IMR-90 (cell line): ENCODE measurements around the gene WDFY2. TPM values are rescaled to one million over a fixed set of nuclear protein-coding genes. Genes with fewer than 3 reads are reported as not detected.

ENCODE experiments used
- ATAC-seq: fragments of 200-7000 bp; cut with Tn5 transposase; 2 replicates; pipeline ENCODE4 v1.9.1; 2020; ENCODE audit warnings: low read depth, mild to moderate bottlenecking, moderate library complexity
- BruUV-seq: library from RNA; stranded (reverse); fragments of 400-500 nt; replicated peaks from 2 replicates; lab custom pipeline; 2021; lab: Mats Ljungman, UMichigan
- CTCF ChIA-PET: fragments of 300-600 bp; formaldehyde crosslinking; extraction: SDS; loops from one replicate; lab custom pipeline; 2021; ENCODE audit warnings: antibody characterized with exemption; lab: Yijun Ruan, JAX
- POLR2A ChIA-PET: fragments of 300-600 bp; sonication (Branson Sonifier 250); formaldehyde crosslinking; loops from one replicate; lab custom pipeline; 2022; ENCODE audit warnings: antibody characterized with exemption; ENCODE audit not compliant: unreplicated experiment; lab: Charles Lee
- DNase-seq: peaks from one replicate; pipeline ENCODE4 v3.0.0; 2013
- H2AFZ ChIP-seq: replicated peaks from 2 replicates; pipeline ENCODE3; 2013; ENCODE audit warnings: low read length, mild to moderate bottlenecking; ENCODE audit not compliant: poor library complexity
- H2AK5ac ChIP-seq: 2 replicates; pipeline ENCODE4 v1.6.1; 2013; ENCODE audit warnings: low read depth, low read length, inconsistent platforms
- H2AK9ac ChIP-seq: replicated peaks from 2 replicates; pipeline ENCODE3; 2013; ENCODE audit warnings: mild to moderate bottlenecking, low read depth, low read length, moderate library complexity; ENCODE audit not compliant: poor library complexity
- H2BK120ac ChIP-seq: 2 replicates; pipeline ENCODE4 v1.6.1; 2013; ENCODE audit warnings: low read depth, low read length, inconsistent platforms
- H2BK15ac ChIP-seq: 3 replicates; pipeline ENCODE4 v1.6.1; 2013; ENCODE audit warnings: low read depth, low read length, inconsistent platforms
- H2BK20ac ChIP-seq: 2 replicates; pipeline ENCODE4 v1.6.1; 2013; ENCODE audit warnings: low read depth, mild to moderate bottlenecking, inconsistent platforms, low read length, moderate library complexity
- H2BK5ac ChIP-seq: 2 replicates; pipeline ENCODE4 v1.6.1; 2013; ENCODE audit warnings: mild to moderate bottlenecking, low read depth, low read length, inconsistent platforms; ENCODE audit not compliant: poor library complexity, severe bottlenecking
- H3K14ac ChIP-seq: replicated peaks from 2 replicates; pipeline ENCODE4 v1.6.1; 2013; ENCODE audit warnings: low read depth, low read length, inconsistent platforms
- H3K18ac ChIP-seq: 2 replicates; pipeline ENCODE4 v1.6.1; 2013; ENCODE audit warnings: low read depth, low read length, control low read depth
- H3K23ac ChIP-seq: 2 replicates; pipeline ENCODE4 v1.6.1; 2013; ENCODE audit warnings: low read depth, low read length, inconsistent platforms
- H3K27ac ChIP-seq: 2 replicates; pipeline ENCODE4 v1.5.1; 2013; ENCODE audit warnings: mild to moderate bottlenecking, control low read depth, low read length; ENCODE audit not compliant: insufficient read depth
- H3K27me3 ChIP-seq: 2 replicates; pipeline ENCODE4 v1.6.1; 2013; ENCODE audit warnings: low read length; ENCODE audit not compliant: control insufficient read depth, insufficient read depth
- H3K36me3 ChIP-seq: 2 replicates; pipeline ENCODE4 v1.6.1; 2013; ENCODE audit warnings: low read length, mixed read lengths; ENCODE audit not compliant: control insufficient read depth, insufficient read depth
- H3K4ac ChIP-seq: 2 replicates; pipeline ENCODE4 v1.6.1; 2013; ENCODE audit warnings: low read depth, low read length, inconsistent platforms
- H3K4me1 ChIP-seq: 2 replicates; pipeline ENCODE4 v1.6.1; 2013; ENCODE audit warnings: low read length, mixed read lengths; ENCODE audit not compliant: control insufficient read depth, insufficient read depth
- H3K4me2 ChIP-seq: 2 replicates; pipeline ENCODE4 v1.6.1; 2013; ENCODE audit warnings: low read depth, mild to moderate bottlenecking, control low read depth, low read length, moderate library complexity
- H3K4me3 ChIP-seq: 2 replicates; pipeline ENCODE4 v1.5.1; 2013; ENCODE audit warnings: low read depth, mild to moderate bottlenecking, control low read depth, low read length, moderate library complexity; ENCODE audit not compliant: insufficient read depth
- H3K56ac ChIP-seq: 2 replicates; pipeline ENCODE4 v1.6.1; 2013; ENCODE audit warnings: low read length, inconsistent platforms; ENCODE audit not compliant: insufficient read depth; ENCODE audit errors: extremely low read depth
- H3K79me1 ChIP-seq, 2 experiments: 2 replicates each; pipeline ENCODE4 v1.6.1; 2013; ENCODE audit warnings: low read length in 2 of 2, inconsistent platforms in 1 of 2, low read depth in 1 of 2
- H3K9ac ChIP-seq: 2 replicates; pipeline ENCODE4 v1.6.1; 2013; ENCODE audit warnings: low read depth, low read length, control low read depth
- H3K9me1 ChIP-seq: 2 replicates; pipeline ENCODE4 v1.6.1; 2013; ENCODE audit warnings: low read length, inconsistent platforms; ENCODE audit not compliant: insufficient read depth
- H3K9me3 ChIP-seq: 2 replicates; pipeline ENCODE4 v1.6.1; 2013; ENCODE audit warnings: low read length; ENCODE audit not compliant: control insufficient read depth, insufficient read depth
- H4K20me1 ChIP-seq: 2 replicates; pipeline ENCODE4 v1.6.1; 2013; ENCODE audit warnings: low read length, inconsistent platforms; ENCODE audit not compliant: insufficient read depth
- H4K5ac ChIP-seq: 2 replicates; pipeline ENCODE4 v1.6.1; 2013; ENCODE audit warnings: mild to moderate bottlenecking, low read depth, low read length, control low read depth
- H4K8ac ChIP-seq, 2 experiments: 2 replicates each; pipeline ENCODE4 v1.6.1; 2013; ENCODE audit warnings: low read depth in 2 of 2, low read length in 2 of 2, control low read depth in 1 of 2, inconsistent platforms in 1 of 2
- H4K91ac ChIP-seq: 2 replicates; pipeline ENCODE4 v1.6.1; 2013; ENCODE audit warnings: low read depth, low read length, inconsistent platforms; ENCODE audit not compliant: insufficient read depth
- BHLHE40 ChIP-seq: fragments of 150-350 bp; IDR thresholded peaks from 2 replicates; pipeline ENCODE4 v1.6.1; 2016; ENCODE audit warnings: mild to moderate bottlenecking, low read depth, low read length
- CEBPB ChIP-seq: IDR thresholded peaks from 2 replicates; pipeline ENCODE4 v1.6.1; 2012; ENCODE audit warnings: low read depth, low read length, improper control_type of control experiment
- CHD1 ChIP-seq: IDR thresholded peaks from 2 replicates; pipeline ENCODE4 v1.6.1; 2012; ENCODE audit warnings: low read depth, low read length, improper control_type of control experiment
- FOS ChIP-seq: fragments of 150-350 bp; IDR thresholded peaks from 2 replicates; pipeline ENCODE4 v1.6.1; 2016; ENCODE audit warnings: low read depth, low read length
- MAFK ChIP-seq: IDR thresholded peaks from 2 replicates; pipeline ENCODE4 v1.6.1; 2012; ENCODE audit warnings: low read depth, low read length, improper control_type of control experiment
- MAZ ChIP-seq: IDR thresholded peaks from 2 replicates; pipeline ENCODE4 v1.6.1; 2012; ENCODE audit warnings: low read depth, mild to moderate bottlenecking, low read length, improper control_type of control experiment, moderate library complexity, borderline replicate concordance
- MXI1 ChIP-seq: IDR thresholded peaks from 2 replicates; pipeline ENCODE4 v1.6.1; 2012; ENCODE audit warnings: low read depth, mild to moderate bottlenecking, low read length, moderate library complexity, borderline replicate concordance
- NFE2L2 ChIP-seq: fragments of 150-350 bp; IDR thresholded peaks from 2 replicates; pipeline ENCODE4 v1.6.1; 2016; ENCODE audit warnings: low read depth, mild to moderate bottlenecking, low read length
- POLR2A ChIP-seq: IDR thresholded peaks from 2 replicates; pipeline ENCODE4 v1.6.1; 2012; ENCODE audit warnings: mild to moderate bottlenecking, low read depth, low read length
- RAD21 ChIP-seq: IDR thresholded peaks from 2 replicates; pipeline ENCODE4 v1.6.1; 2012; ENCODE audit warnings: low read length, improper control_type of control experiment
- RCOR1 ChIP-seq: IDR thresholded peaks from 2 replicates; pipeline ENCODE4 v1.6.1; 2012; ENCODE audit warnings: mild to moderate bottlenecking, low read length, improper control_type of control experiment; ENCODE audit not compliant: insufficient replicate concordance
- RFX5 ChIP-seq: IDR thresholded peaks from 2 replicates; pipeline ENCODE4 v1.8.0; 2012; ENCODE audit warnings: low read depth, mild to moderate bottlenecking, low read length, moderate library complexity
- SMC3 ChIP-seq: fragments of 150-350 bp; IDR thresholded peaks from 2 replicates; pipeline ENCODE4 v1.6.1; 2016; ENCODE audit warnings: low read depth, mild to moderate bottlenecking, antibody characterized with exemption, low read length, moderate library complexity
- WGBS, 2 experiments: methylation state at CpG; one replicate each; pipeline versions ENCODE4 v1.1.5 to v1.1.7; 2013; ENCODE audit warnings: missing lambda C conversion rate in 2 of 2; ENCODE audit not compliant: insufficient read length in 1 of 2; ENCODE audit errors: extremely low coverage in 2 of 2; 5-methylcytosine and 5-hydroxymethylcytosine counted together
- dilution Hi-C: fragments of 300-500 bp; cut with HindIII; formaldehyde crosslinking; loops from one replicate; pipeline ENCODE4 v1.14.3; 2018; ENCODE audit warnings: low sequenced_read_pairs; ENCODE audit not compliant: unreplicated experiment
- in situ Hi-C: fragments of 300-500 bp; cut with MboI; formaldehyde crosslinking; loops from 3 replicates; pipeline ENCODE4 v1.14.3; 2019; ENCODE audit warnings: low sequenced_read_pairs, inconsistent platforms, mixed read lengths
- intact Hi-C: fragments of 100-400 bp; cut with micrococcal nuclease; formaldehyde crosslinking; loops from 2 replicates; pipeline ENCODE4 v1.10.0; 2022
- polyA plus RNA-seq, 3 experiments: library from polyadenylated mRNA; depleted of rRNA; stranded (reverse); fragments of >200 nt; gene quantifications; 2 replicates each; pipeline ENCODE4 v1.2.3, GENCODE V29; 2012; ENCODE audit warnings: low replicate concordance in 1 of 3
- total RNA-seq: library from RNA; depleted of rRNA; stranded (reverse); fragments of >200 nt; gene quantifications from 2 replicates; pipeline ENCODE4 v1.2.3, GENCODE V29; 2012
- TF ChIP-seq, protein P1 (sequence below): conservative IDR thresholded peaks from 2 replicates; pipeline ENCODE4 v1.5.1; 2012; ENCODE audit warnings: mild to moderate bottlenecking, low read depth, low read length, improper control_type of control experiment
- TF ChIP-seq, protein P2 (sequence below): fragments of 150-350 bp; IDR thresholded peaks from 2 replicates; pipeline ENCODE4 v1.6.1; 2016; ENCODE audit warnings: low read depth, mild to moderate bottlenecking, low read length, moderate library complexity, borderline replicate concordance
- TF ChIP-seq, protein P3 (sequence below): fragments of 150-350 bp; IDR thresholded peaks from 2 replicates; pipeline ENCODE4 v1.6.1; 2017; ENCODE audit warnings: mild to moderate bottlenecking, antibody characterized with exemption, low read length, low read depth

WDFY2 gene
- total and polyA plus RNA-seq, 2 of the 4 experiments (the other 2 are of a cell fraction), result 4.3 to 5.4 TPM

DNA sequence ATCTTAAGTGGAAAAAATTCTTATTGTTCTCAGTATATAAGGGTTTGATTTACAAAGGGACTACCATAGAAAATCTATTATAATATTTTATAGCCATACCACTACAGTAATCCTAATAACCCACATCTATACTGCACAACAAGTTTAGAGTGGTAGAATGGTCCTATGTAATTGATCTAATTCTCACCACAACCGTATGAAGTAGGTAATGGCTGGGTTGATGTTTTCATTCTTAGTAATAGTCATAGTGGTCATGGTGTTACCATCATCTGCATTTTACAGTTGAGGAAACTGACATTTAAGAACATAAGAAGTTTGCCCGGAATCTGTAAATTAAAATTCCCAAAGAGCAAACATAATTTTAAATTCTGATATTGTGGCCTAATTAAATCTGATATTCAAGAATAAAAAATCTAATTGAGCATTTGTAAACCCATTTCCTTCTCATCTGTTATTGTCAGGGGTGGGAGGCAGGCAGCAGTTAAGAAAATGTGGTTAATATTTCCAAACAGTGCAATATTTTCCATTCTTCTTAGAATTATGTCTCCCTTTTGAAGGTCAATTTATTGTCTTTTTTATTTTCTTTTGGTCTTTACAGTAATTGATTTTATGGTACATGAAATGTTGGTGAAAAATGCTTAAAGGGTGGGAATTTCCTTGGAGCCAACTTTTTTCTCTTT, 154.1 kb downstream of the WDFY2 start:
- no CpG with 5 or more reads among the region's 2 CpGs for WGBS, 2 experiments
- dilution Hi-C loops, result no loop called here

More for the DNA sequence above, 154.1 kb downstream of the WDFY2 start:
- H4K5ac ChIP-seq, result no peak overlapping the region
- no peak overlapping the region for H3K23ac ChIP-seq
- H2AK9ac ChIP-seq, result no peak overlapping the region
- no peak overlapping the region for H3K18ac ChIP-seq
- intact Hi-C loops (no loop called here), in situ Hi-C loops (loop anchor here (10.0 kb wide), 1 partner anchor 294 kb away; no protein-coding TSS in a partner anchor)
- no peak overlapping the region for H3K14ac ChIP-seq
- peaks cover 10% of the 10 kb centered on the region for H3K4me1 ChIP-seq
- no peak overlapping the region for H2AK5ac ChIP-seq
- no peak overlapping the region for H3K56ac ChIP-seq
- BruUV-seq, result no TSS peak
- no peak overlapping the region for H4K91ac ChIP-seq
- peaks cover 7% of the 10 kb centered on the region; the same call in 1 of the 2 replicates for H3K36me3 ChIP-seq
- no peak overlapping the region for H3K4me2 ChIP-seq
- no peak overlapping the region for H2BK15ac ChIP-seq
- no peak overlapping the region for H2AFZ ChIP-seq
- peaks cover 26% of the 10 kb centered on the region for H3K9me1 ChIP-seq
- H3K79me1 ChIP-seq, result peaks cover 22 to 45% of the 10 kb centered on the region in 2 experiments
- H3K9ac ChIP-seq, result no peak overlapping the region
- ChIA-PET POLR2A (no interaction called here), CTCF (no interaction called here)
- H2BK5ac ChIP-seq, result no peak overlapping the region
- TF ChIP-seq NFE2L2 (no peak), FOS (no peak), MAZ (no peak), MAFK (no peak), RCOR1 (no peak), RAD21 (no peak), CHD1 (no peak), BHLHE40 (no peak), SMC3 (no peak), CEBPB (no peak), POLR2A (no peak), RFX5 (no peak), MXI1 (no peak)
- TF ChIP-seq, protein P1, sequence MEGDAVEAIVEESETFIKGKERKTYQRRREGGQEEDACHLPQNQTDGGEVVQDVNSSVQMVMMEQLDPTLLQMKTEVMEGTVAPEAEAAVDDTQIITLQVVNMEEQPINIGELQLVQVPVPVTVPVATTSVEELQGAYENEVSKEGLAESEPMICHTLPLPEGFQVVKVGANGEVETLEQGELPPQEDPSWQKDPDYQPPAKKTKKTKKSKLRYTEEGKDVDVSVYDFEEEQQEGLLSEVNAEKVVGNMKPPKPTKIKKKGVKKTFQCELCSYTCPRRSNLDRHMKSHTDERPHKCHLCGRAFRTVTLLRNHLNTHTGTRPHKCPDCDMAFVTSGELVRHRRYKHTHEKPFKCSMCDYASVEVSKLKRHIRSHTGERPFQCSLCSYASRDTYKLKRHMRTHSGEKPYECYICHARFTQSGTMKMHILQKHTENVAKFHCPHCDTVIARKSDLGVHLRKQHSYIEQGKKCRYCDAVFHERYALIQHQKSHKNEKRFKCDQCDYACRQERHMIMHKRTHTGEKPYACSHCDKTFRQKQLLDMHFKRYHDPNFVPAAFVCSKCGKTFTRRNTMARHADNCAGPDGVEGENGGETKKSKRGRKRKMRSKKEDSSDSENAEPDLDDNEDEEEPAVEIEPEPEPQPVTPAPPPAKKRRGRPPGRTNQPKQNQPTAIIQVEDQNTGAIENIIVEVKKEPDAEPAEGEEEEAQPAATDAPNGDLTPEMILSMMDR, result no peak
- TF ChIP-seq, protein P2, sequence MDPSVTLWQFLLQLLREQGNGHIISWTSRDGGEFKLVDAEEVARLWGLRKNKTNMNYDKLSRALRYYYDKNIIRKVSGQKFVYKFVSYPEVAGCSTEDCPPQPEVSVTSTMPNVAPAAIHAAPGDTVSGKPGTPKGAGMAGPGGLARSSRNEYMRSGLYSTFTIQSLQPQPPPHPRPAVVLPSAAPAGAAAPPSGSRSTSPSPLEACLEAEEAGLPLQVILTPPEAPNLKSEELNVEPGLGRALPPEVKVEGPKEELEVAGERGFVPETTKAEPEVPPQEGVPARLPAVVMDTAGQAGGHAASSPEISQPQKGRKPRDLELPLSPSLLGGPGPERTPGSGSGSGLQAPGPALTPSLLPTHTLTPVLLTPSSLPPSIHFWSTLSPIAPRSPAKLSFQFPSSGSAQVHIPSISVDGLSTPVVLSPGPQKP, result no peak
- TF ChIP-seq, protein P3, sequence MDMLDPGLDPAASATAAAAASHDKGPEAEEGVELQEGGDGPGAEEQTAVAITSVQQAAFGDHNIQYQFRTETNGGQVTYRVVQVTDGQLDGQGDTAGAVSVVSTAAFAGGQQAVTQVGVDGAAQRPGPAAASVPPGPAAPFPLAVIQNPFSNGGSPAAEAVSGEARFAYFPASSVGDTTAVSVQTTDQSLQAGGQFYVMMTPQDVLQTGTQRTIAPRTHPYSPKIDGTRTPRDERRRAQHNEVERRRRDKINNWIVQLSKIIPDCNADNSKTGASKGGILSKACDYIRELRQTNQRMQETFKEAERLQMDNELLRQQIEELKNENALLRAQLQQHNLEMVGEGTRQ, result no peak
- no peaks in the 10 kb centered on the region for H3K9me3 ChIP-seq
- H3K27ac ChIP-seq, result no peak overlapping the region
- no peak overlapping the region for H4K8ac ChIP-seq
- H4K20me1 ChIP-seq, result 0 out of 2 replicates have a peak, but pooled peaks cover 4% of the 10 kb centered on the region
- H2BK20ac ChIP-seq, result no peak overlapping the region
- H3K27me3 ChIP-seq, result no peaks in the 10 kb centered on the region
- no peak for ATAC-seq
- H3K4me3 ChIP-seq, result no peak overlapping the region
- H3K4ac ChIP-seq, result no peak overlapping the region
- no peak for DNase-seq
- no peak overlapping the region for H2BK120ac ChIP-seq
